Measurements from ENCODE around the gene METTL9.
"Not testable (repeated sequence)": the region's sequence is repeated elsewhere in the genome, so short reads cannot be mapped to it uniquely, and the experiment has no call there.

Gene METTL9

GRCh38 chr16:21663889-21664647, 64.7 kb downstream of the METTL9 start, which contains the start of gene OTOA:
TSS of gene OTOA (plus strand) at chr16:21663968. CDS start at chr16:21678515, 14,547 bp downstream.
- no peak for DNase-seq (ENCODE audit: low read depth)

GRCh38 chr16:21664801-21665492, 65.6 kb downstream of the METTL9 start:
- DNase-seq (ENCODE audit: low read depth): no peak

GRCh38 chr16:21666772-21667171, 67.4 kb downstream of the METTL9 start:
- DNase-seq (ENCODE audit: low read depth): no peak

- DNase-seq (ENCODE audit: low read depth): no peak
Observed at GRCh38 chr16:21667575-21667974, 68.2 kb downstream of the METTL9 start.

- DNase-seq (ENCODE audit: low read depth): no peak
Observed at GRCh38 chr16:21673469-21673868, 74.1 kb downstream of the METTL9 start.

GRCh38 chr16:21674456-21674855, 75.1 kb downstream of the METTL9 start:
- DNase-seq (ENCODE audit: low read depth): not testable (repeated sequence)

- not testable (repeated sequence) for DNase-seq (ENCODE audit: low read depth)
Observed at GRCh38 chr16:21680714-21681113, 81.3 kb downstream of the METTL9 start.

GRCh38 chr16:21683184-21683583, 83.8 kb downstream of the METTL9 start:
- no peak for DNase-seq (ENCODE audit: low read depth)

- no peak for DNase-seq (ENCODE audit: low read depth)
Observed at GRCh38 chr16:21684199-21684598, 84.8 kb downstream of the METTL9 start.

- no peak for DNase-seq (ENCODE audit: low read depth)
Observed at GRCh38 chr16:21685034-21685455, 85.7 kb downstream of the METTL9 start.

- DNase-seq (ENCODE audit: low read depth): no peak
Observed at GRCh38 chr16:21689107-21689506, 89.7 kb downstream of the METTL9 start.

- not testable (repeated sequence) for DNase-seq (ENCODE audit: low read depth)
Observed at GRCh38 chr16:21690967-21691366, 91.6 kb downstream of the METTL9 start.

- DNase-seq (ENCODE audit: low read depth): no peak
Observed at GRCh38 chr16:21694609-21695008, 95.2 kb downstream of the METTL9 start.

- no peak for DNase-seq (ENCODE audit: low read depth)
Observed at GRCh38 chr16:21697032-21697431, 97.7 kb downstream of the METTL9 start.

- DNase-seq (ENCODE audit: low read depth): no peak
Observed at GRCh38 chr16:21698169-21699032, 99.0 kb downstream of the METTL9 start.

GRCh38 chr16:21701271-21701670, 101.9 kb downstream of the METTL9 start:
- DNase-seq (ENCODE audit: low read depth): no peak

GRCh38 chr16:21702276-21702675, 102.9 kb downstream of the METTL9 start:
- DNase-seq (ENCODE audit: low read depth): no peak

- DNase-seq (ENCODE audit: low read depth): no peak
Observed at GRCh38 chr16:21703156-21703555, 103.8 kb downstream of the METTL9 start.

GRCh38 chr16:21703589-21704174, 104.3 kb downstream of the METTL9 start:
- no peak for DNase-seq (ENCODE audit: low read depth)

- no peak for DNase-seq (ENCODE audit: low read depth)
Observed at GRCh38 chr16:21704266-21704665, 104.9 kb downstream of the METTL9 start.

GRCh38 chr16:21704733-21705132, 105.4 kb downstream of the METTL9 start:
- no peak for DNase-seq (ENCODE audit: low read depth)

Data from non-pigmented ciliary epithelial cell (primary cell).